Measurements from ENCODE around the gene GALNT8. TPM values are rescaled to one million over a fixed set of nuclear protein-coding genes. Genes with fewer than 3 reads are reported as not detected.

GALNT8 gene
- total RNA-seq, 1 donor from 2014 or later = 2.0 TPM

DNA sequence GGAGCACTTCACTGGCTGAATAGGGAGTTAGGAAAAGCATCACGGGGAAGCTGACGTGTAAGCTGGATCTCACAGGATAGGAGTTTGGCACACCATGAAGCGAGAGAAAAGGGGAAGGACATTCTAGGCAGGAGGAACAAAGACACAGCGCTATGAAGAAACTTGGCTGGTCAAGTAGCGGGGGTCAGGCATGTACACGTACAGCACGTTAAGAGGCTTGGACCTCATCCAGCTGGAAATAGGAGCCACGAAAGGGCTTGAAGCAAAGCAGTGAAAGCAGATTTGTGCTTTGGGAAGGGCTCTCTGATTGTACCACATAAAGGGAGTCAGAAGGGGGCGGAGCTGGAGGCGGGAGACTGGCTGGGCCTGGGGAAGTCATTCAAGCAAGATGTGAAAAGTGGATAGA lies 19.6 kb upstream of the GALNT8 start:
- Histone ChIP-seq H3K4me1 (peaks cover 4% of the 10 kb centered on the region), H3K27me3 (no peaks in the 10 kb centered on the region), H3K4me3 (peak overlapping the region in 1 of 2 donors; percentile 16), H3K36me3 (no peaks in the 10 kb centered on the region), H3K27ac (peak overlapping the region; percentile 50), H3K9me3 (no peaks in the 10 kb centered on the region)
- DNase-seq (ENCODE audit: extremely low spot score in 2 of 2) = peak in 1 of 2 donors; percentile 95
- TF ChIP-seq, protein P1, sequence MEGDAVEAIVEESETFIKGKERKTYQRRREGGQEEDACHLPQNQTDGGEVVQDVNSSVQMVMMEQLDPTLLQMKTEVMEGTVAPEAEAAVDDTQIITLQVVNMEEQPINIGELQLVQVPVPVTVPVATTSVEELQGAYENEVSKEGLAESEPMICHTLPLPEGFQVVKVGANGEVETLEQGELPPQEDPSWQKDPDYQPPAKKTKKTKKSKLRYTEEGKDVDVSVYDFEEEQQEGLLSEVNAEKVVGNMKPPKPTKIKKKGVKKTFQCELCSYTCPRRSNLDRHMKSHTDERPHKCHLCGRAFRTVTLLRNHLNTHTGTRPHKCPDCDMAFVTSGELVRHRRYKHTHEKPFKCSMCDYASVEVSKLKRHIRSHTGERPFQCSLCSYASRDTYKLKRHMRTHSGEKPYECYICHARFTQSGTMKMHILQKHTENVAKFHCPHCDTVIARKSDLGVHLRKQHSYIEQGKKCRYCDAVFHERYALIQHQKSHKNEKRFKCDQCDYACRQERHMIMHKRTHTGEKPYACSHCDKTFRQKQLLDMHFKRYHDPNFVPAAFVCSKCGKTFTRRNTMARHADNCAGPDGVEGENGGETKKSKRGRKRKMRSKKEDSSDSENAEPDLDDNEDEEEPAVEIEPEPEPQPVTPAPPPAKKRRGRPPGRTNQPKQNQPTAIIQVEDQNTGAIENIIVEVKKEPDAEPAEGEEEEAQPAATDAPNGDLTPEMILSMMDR (IDR thresholded peaks at IDR 0.05) = no peak
- TF ChIP-seq POLR2A (IDR thresholded peaks at IDR 0.05) = no peak
- peak in 1 of 2 donors; percentile 56 for TF ChIP-seq POLR2AphosphoS5 (IDR thresholded peaks at IDR 0.05; ENCODE audit: insufficient read depth in 1 of 2, low read depth in 1 of 2)
- intact Hi-C loops (cut with DNase I) = no loop called here

- no peaks in the 10 kb centered on the region for H3K36me3 ChIP-seq
- no peak for DNase-seq (ENCODE audit: extremely low spot score in 2 of 2)
- H3K4me1 ChIP-seq = peaks cover 4% of the 10 kb centered on the region
- H3K27me3 ChIP-seq = no peaks in the 10 kb centered on the region
- H3K27ac ChIP-seq = peak overlapping the region; percentile 50
- no peak overlapping the region for H3K4me3 ChIP-seq
- intact Hi-C loops (cut with DNase I) = no loop called here
- no peak for TF ChIP-seq POLR2AphosphoS5 (IDR thresholded peaks at IDR 0.05; ENCODE audit: insufficient read depth in 1 of 2, low read depth in 1 of 2)
- no peak for TF ChIP-seq POLR2A (IDR thresholded peaks at IDR 0.05)
- TF ChIP-seq, protein P1 (IDR thresholded peaks at IDR 0.05) = no peak
- H3K9me3 ChIP-seq = no peaks in the 10 kb centered on the region
Observed at GRCh38 chr12:4701395-4702190, 18.6 kb upstream of the GALNT8 start.

- H3K36me3 ChIP-seq = no peaks in the 10 kb centered on the region
- no peaks in the 10 kb centered on the region for H3K27me3 ChIP-seq
- intact Hi-C loops (cut with DNase I) = no loop called here
- no peaks in the 10 kb centered on the region for H3K9me3 ChIP-seq
- peaks cover 4% of the 10 kb centered on the region for H3K4me1 ChIP-seq
- no peak overlapping the region for H3K27ac ChIP-seq
- DNase-seq (ENCODE audit: extremely low spot score in 2 of 2) = no peak
- no peak overlapping the region for H3K4me3 ChIP-seq
- no peak for TF ChIP-seq POLR2AphosphoS5 (IDR thresholded peaks at IDR 0.05; ENCODE audit: insufficient read depth in 1 of 2, low read depth in 1 of 2)
- no peak for TF ChIP-seq POLR2A (IDR thresholded peaks at IDR 0.05)
- TF ChIP-seq, protein P1 (IDR thresholded peaks at IDR 0.05) = no peak
Observed at GRCh38 chr12:4703676-4704075, 16.5 kb upstream of the GALNT8 start.

GRCh38 chr12:4705824-4706223 lies 14.4 kb upstream of the GALNT8 start:
- no peak for DNase-seq (ENCODE audit: extremely low spot score in 2 of 2)
- intact Hi-C loops (cut with DNase I) = no loop called here
- Histone ChIP-seq H3K27ac (no peak overlapping the region), H3K27me3 (no peaks in the 10 kb centered on the region), H3K4me3 (no peak overlapping the region), H3K4me1 (peaks cover 4% of the 10 kb centered on the region), H3K36me3 (no peaks in the 10 kb centered on the region), H3K9me3 (no peaks in the 10 kb centered on the region)
- TF ChIP-seq, protein P1 (IDR thresholded peaks at IDR 0.05) = no peak
- no peak for TF ChIP-seq POLR2A (IDR thresholded peaks at IDR 0.05)
- TF ChIP-seq POLR2AphosphoS5 (IDR thresholded peaks at IDR 0.05; ENCODE audit: insufficient read depth in 1 of 2, low read depth in 1 of 2) = no peak

DNA sequence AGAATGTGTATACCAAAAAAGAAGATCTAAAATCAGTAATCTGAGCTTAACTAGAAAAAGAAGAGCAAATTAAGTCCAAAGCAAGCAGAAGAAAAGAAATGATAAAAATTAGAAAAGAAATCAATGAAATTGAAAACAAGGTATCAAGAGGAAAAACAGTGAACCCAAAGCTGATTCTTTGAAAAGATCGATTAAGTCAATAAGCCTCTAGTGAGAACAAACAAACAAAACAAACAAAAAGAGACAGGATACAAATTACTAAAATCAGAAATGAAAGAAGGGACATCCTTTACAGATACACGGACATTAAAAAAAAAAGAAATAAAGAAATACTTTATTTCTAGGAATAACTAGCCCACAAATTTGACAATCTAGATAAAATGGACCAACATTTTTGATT lies 12.9 kb upstream of the GALNT8 start:
- no peaks in the 10 kb centered on the region for H3K36me3 ChIP-seq
- H3K9me3 ChIP-seq = no peaks in the 10 kb centered on the region
- intact Hi-C loops (cut with DNase I) = no loop called here
- no peaks in the 10 kb centered on the region for H3K27me3 ChIP-seq
- no peak overlapping the region for H3K4me3 ChIP-seq
- no peak overlapping the region for H3K27ac ChIP-seq
- DNase-seq (ENCODE audit: extremely low spot score in 2 of 2) = no peak
- H3K4me1 ChIP-seq = no peaks in the 10 kb centered on the region
- TF ChIP-seq POLR2A (IDR thresholded peaks at IDR 0.05) (no peak), POLR2AphosphoS5 (IDR thresholded peaks at IDR 0.05; ENCODE audit: insufficient read depth in 1 of 2, low read depth in 1 of 2) (no peak)
- TF ChIP-seq, protein P1 (IDR thresholded peaks at IDR 0.05) = no peak
